GM23338 (cell line): ENCODE data around the gene DDRGK1. TPM values are rescaled to one million over a fixed set of nuclear protein-coding genes. Genes with fewer than 3 reads are reported as not detected.

Experiments
- ATAC-seq: fragments of 200-7000 bp; cut with Tn5 transposase; 3 replicates; pipeline ENCODE4 v1.9.1; 2020
- DNase-seq: peaks from one replicate; pipeline ENCODE4 v3.0.0-alpha.2; 2015; ENCODE audit warnings: low spot score
- H2AFZ ChIP-seq: fragments of 200-600 bp; sonication (generic); 2 replicates; pipeline ENCODE4 v1.8.0; 2016; ENCODE audit warnings: antibody characterized with exemption, mild to moderate bottlenecking, moderate library complexity
- H3F3A ChIP-seq: fragments of 200-600 bp; sonication (generic); replicated peaks from 2 replicates; pipeline ENCODE4 v1.8.0; 2017; ENCODE audit warnings: antibody characterized with exemption, mixed run types, low read depth
- H3K27ac ChIP-seq: fragments of 200-600 bp; sonication (generic); 2 replicates; pipeline ENCODE4 v1.6.1; 2016; ENCODE audit warnings: low read depth
- H3K27me3 ChIP-seq: fragments of 200-600 bp; sonication (generic); 2 replicates; pipeline ENCODE4 v1.8.0; 2016; ENCODE audit warnings: mild to moderate bottlenecking, mixed run types, moderate library complexity; ENCODE audit not compliant: insufficient read depth
- H3K36me3 ChIP-seq: fragments of 200-600 bp; sonication (generic); 2 replicates; pipeline ENCODE4 v1.8.0; 2016; ENCODE audit warnings: mild to moderate bottlenecking; ENCODE audit not compliant: insufficient read depth
- H3K4me1 ChIP-seq: fragments of 200-600 bp; sonication (generic); 2 replicates; pipeline ENCODE4 v1.8.0; 2016; ENCODE audit warnings: mild to moderate bottlenecking, moderate library complexity; ENCODE audit not compliant: insufficient read depth
- H3K4me2 ChIP-seq: fragments of 200-600 bp; sonication (generic); 2 replicates; pipeline ENCODE4 v1.7.1; 2017; ENCODE audit warnings: mixed run types
- H3K4me3 ChIP-seq: fragments of 200-600 bp; sonication (generic); 2 replicates; pipeline ENCODE4 v1.6.1; 2016; ENCODE audit warnings: mixed run types
- H3K79me2 ChIP-seq: fragments of 200-600 bp; sonication (generic); replicated peaks from 2 replicates; pipeline ENCODE4 v1.8.0; 2017; ENCODE audit warnings: mild to moderate bottlenecking; ENCODE audit not compliant: insufficient read depth
- H3K9me2 ChIP-seq: fragments of 200-600 bp; sonication (generic); 2 replicates; pipeline ENCODE4 v1.8.0; 2017; ENCODE audit not compliant: insufficient read depth
- H4K20me1 ChIP-seq: fragments of 200-600 bp; sonication (generic); replicated peaks from 2 replicates; pipeline ENCODE4 v1.8.0; 2017; ENCODE audit warnings: mild to moderate bottlenecking; ENCODE audit not compliant: insufficient read depth
- H3K27ac Mint-ChIP-seq: 2 replicates; pipeline ENCODE4 v1.8.0; 2020; ENCODE audit warnings: inconsistent platforms, mild to moderate bottlenecking, moderate library complexity, mixed read lengths
- H3K27me3 Mint-ChIP-seq: 3 replicates; pipeline ENCODE4 v1.8.0; 2022; ENCODE audit warnings: low read depth, mild to moderate bottlenecking, moderate library complexity, mixed read lengths, inconsistent platforms; ENCODE audit not compliant: insufficient read depth, poor library complexity
- H3K36me3 Mint-ChIP-seq: 3 replicates; pipeline ENCODE4 v1.8.0; 2021; ENCODE audit warnings: low read depth, mild to moderate bottlenecking, inconsistent platforms, moderate library complexity, mixed read lengths
- H3K4me1 Mint-ChIP-seq: 3 replicates; pipeline ENCODE4 v1.8.0; 2020; ENCODE audit warnings: mild to moderate bottlenecking, inconsistent platforms, mixed read lengths
- H3K4me3 Mint-ChIP-seq: 3 replicates; pipeline ENCODE4 v1.8.0; 2021; ENCODE audit warnings: moderate library complexity, mild to moderate bottlenecking, inconsistent platforms, mixed read lengths
- H3K9me3 Mint-ChIP-seq: 3 replicates; pipeline ENCODE4 v1.8.0; 2020; ENCODE audit warnings: moderate library complexity, mild to moderate bottlenecking, inconsistent platforms, mixed read lengths
- CTCF ChIP-seq, 2 experiments: fragments of 200-600 bp in 1 of 2; sonication (generic) in 1 of 2; conservative IDR thresholded peaks; 2 replicates each; pipeline versions ENCODE4 v1.5.1 to v1.6.1; 2016 to 2017; ENCODE audit warnings: antibody characterized with exemption in 2 of 2, low read depth in 2 of 2, mild to moderate bottlenecking in 2 of 2, moderate library complexity in 1 of 2
- EZH2phosphoT487 ChIP-seq: fragments of 200-600 bp; sonication (generic); IDR thresholded peaks from one replicate; pipeline ENCODE4 v1.8.1; 2018; ENCODE audit warnings: antibody characterized with exemption; ENCODE audit not compliant: unreplicated experiment
- JUNB ChIP-seq: IDR thresholded peaks from one replicate; pipeline ENCODE4 v1.6.1; 2016; ENCODE audit warnings: antibody characterized with exemption; ENCODE audit not compliant: unreplicated experiment
- POLR2AphosphoS5 ChIP-seq: IDR thresholded peaks from 2 replicates; pipeline ENCODE4 v1.6.1; 2016; ENCODE audit warnings: antibody characterized with exemption, low read depth
- STAT1 ChIP-seq: IDR thresholded peaks from one replicate; pipeline ENCODE4 v1.6.1; 2016; ENCODE audit warnings: antibody characterized with exemption; ENCODE audit not compliant: unreplicated experiment
- ZNF462 ChIP-seq: fragments of 250-450 bp; sonication (Bioruptor Pico); IDR thresholded peaks from 2 replicates; pipeline ENCODE4 v1.5.0; 2020; ENCODE audit warnings: mild to moderate bottlenecking, moderate library complexity
- polyA plus RNA-seq: library from polyadenylated mRNA; unstranded; fragments of >200 nt; fragmentation: Nextera tagmentation; extraction: Ambion mirVana; gene quantifications from 2 replicates; pipeline ENCODE4 v1.2.1, GENCODE V29; 2016
- total RNA-seq: library from RNA; depleted of rRNA; stranded (reverse); fragments of >200 nt; shearing (Covaris generic); gene quantifications from 2 replicates; pipeline ENCODE4 v1.2.3, GENCODE V29; 2014
- TF ChIP-seq, protein P1 (sequence below): IDR thresholded peaks from one replicate; pipeline ENCODE4 v1.6.1; 2018; ENCODE audit warnings: antibody characterized with exemption; ENCODE audit not compliant: unreplicated experiment

Gene DDRGK1
- total and polyA plus RNA-seq, 2 experiments from 2014 or later, result 44.0 to 45.5 TPM

DNA sequence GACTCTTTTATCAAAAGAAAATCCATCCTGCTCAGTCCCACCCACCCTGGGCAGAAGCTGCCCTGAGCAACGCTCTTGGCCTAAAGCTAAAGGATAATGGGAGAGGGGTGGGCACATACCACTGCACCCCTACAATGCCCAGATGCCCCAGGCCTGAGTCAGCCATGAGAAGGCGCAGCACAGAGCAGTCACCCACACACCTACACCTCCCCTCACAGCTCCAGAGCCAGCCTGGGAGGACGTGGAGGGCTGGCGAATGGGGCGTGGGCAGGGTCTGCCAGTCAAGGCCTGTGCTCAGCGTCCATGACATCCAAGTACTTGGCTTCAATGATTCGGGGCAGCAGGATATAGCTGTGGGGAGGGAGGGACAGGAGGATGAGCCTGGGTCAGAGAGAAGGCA, 23.0 kb upstream of the DDRGK1 start (continued):
- TF ChIP-seq POLR2AphosphoS5, result no peak
- TF ChIP-seq EZH2phosphoT487, result no peak
- TF ChIP-seq CTCF (conservative IDR thresholded peaks at IDR 0.05; ENCODE audit: low read depth in 2 of 2), result no peak

GRCh38 chr20:3226864-3227263, 22.4 kb upstream of the DDRGK1 start:
- Mint-ChIP-seq H3K27me3 (peaks cover 5% of the 10 kb centered on the region), H3K36me3 (peaks cover 15% of the 10 kb centered on the region), H3K27ac (no peak overlapping the region), H3K9me3 (no peaks in the 10 kb centered on the region), H3K4me1 (peaks cover 5% of the 10 kb centered on the region; the same call in 1 of the 3 replicates), H3K4me3 (no peak overlapping the region)
- Histone ChIP-seq H3K4me3 (no peak overlapping the region), H3K27ac (no peak overlapping the region), H4K20me1 (no peaks in the 10 kb centered on the region), H3K27me3 (no peaks in the 10 kb centered on the region), H3K4me2 (no peak overlapping the region), H2AFZ (no peak overlapping the region), H3K9me2 (no peaks in the 10 kb centered on the region), H3K36me3 (no peaks in the 10 kb centered on the region), H3K4me1 (no peaks in the 10 kb centered on the region; the same call in 1 of the 2 replicates), H3K79me2 (no peaks in the 10 kb centered on the region), H3F3A (no peaks in the 10 kb centered on the region)
- DNase-seq (no peak), ATAC-seq (no peak)
- no peak for TF ChIP-seq ZNF462 (CRISPR knock-in tag)
- TF ChIP-seq CTCF (conservative IDR thresholded peaks at IDR 0.05; ENCODE audit: low read depth in 2 of 2), result no peak
- TF ChIP-seq STAT1, result no peak
- TF ChIP-seq, protein P1, sequence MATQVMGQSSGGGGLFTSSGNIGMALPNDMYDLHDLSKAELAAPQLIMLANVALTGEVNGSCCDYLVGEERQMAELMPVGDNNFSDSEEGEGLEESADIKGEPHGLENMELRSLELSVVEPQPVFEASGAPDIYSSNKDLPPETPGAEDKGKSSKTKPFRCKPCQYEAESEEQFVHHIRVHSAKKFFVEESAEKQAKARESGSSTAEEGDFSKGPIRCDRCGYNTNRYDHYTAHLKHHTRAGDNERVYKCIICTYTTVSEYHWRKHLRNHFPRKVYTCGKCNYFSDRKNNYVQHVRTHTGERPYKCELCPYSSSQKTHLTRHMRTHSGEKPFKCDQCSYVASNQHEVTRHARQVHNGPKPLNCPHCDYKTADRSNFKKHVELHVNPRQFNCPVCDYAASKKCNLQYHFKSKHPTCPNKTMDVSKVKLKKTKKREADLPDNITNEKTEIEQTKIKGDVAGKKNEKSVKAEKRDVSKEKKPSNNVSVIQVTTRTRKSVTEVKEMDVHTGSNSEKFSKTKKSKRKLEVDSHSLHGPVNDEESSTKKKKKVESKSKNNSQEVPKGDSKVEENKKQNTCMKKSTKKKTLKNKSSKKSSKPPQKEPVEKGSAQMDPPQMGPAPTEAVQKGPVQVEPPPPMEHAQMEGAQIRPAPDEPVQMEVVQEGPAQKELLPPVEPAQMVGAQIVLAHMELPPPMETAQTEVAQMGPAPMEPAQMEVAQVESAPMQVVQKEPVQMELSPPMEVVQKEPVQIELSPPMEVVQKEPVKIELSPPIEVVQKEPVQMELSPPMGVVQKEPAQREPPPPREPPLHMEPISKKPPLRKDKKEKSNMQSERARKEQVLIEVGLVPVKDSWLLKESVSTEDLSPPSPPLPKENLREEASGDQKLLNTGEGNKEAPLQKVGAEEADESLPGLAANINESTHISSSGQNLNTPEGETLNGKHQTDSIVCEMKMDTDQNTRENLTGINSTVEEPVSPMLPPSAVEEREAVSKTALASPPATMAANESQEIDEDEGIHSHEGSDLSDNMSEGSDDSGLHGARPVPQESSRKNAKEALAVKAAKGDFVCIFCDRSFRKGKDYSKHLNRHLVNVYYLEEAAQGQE, result no peak
- no peak for TF ChIP-seq JUNB
- no peak for TF ChIP-seq EZH2phosphoT487
- no peak for TF ChIP-seq POLR2AphosphoS5
